Ishikawa (cell line): ENCODE data around the gene THRB.

Source experiments
- CEBPB ChIP-seq: IDR thresholded peaks from 2 replicates; pipeline ENCODE4 v1.6.1; 2012
- CREB1 ChIP-seq: IDR thresholded peaks from 2 replicates; pipeline ENCODE4 v1.6.1; 2012; ENCODE audit warnings: low read depth
- FOXM1 ChIP-seq: IDR thresholded peaks from 2 replicates; pipeline ENCODE4 v1.6.1; 2012; ENCODE audit warnings: low read depth, borderline replicate concordance
- NFIC ChIP-seq: IDR thresholded peaks from 2 replicates; pipeline ENCODE4 v1.6.1; 2012
- RAD21 ChIP-seq: IDR thresholded peaks from 2 replicates; pipeline ENCODE4 v1.6.1; 2012; ENCODE audit warnings: low read depth
- TCF12 ChIP-seq: IDR thresholded peaks from 2 replicates; pipeline ENCODE4 v1.6.1; 2012; ENCODE audit warnings: low read depth
- YY1 ChIP-seq: IDR thresholded peaks from 2 replicates; pipeline ENCODE4 v1.6.1; 2012; ENCODE audit warnings: low read depth
- TF ChIP-seq, protein P1 (sequence below): IDR thresholded peaks from 2 replicates; pipeline ENCODE4 v1.6.1; 2012

DNA sequence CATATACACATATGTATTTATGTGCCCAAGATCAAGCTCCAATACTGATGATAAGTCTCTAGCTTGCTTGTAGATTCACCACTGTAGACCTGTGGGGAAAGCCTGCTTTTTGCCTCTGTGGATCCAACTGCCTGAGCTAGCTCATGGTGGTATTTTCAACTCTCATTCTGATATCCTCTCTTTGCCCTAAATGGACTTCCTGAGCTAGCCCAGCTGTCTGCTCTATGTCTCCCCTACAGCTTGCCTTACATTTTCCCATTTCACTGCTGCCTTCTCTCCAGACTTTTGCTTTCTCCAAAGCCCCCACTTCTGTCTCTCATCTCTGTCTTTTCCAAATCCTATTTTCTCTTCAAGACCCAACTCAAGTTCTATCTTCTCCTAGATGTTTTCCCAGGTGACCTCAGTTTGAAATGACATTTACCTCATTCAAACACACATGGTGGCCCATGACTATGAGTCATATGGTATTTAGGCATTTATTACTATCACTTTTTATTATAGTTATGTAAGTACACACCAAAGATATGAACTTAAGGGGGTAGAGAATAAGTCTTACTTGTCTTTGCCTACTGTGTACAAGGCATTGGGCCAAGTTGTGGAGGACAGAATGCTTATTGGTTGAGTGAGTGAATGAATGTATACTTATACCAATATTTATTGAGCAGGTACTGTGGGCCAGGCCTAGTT lies 357.9 kb downstream of the THRB start:
- no peak for TF ChIP-seq CEBPB
- TF ChIP-seq FOXM1 = no peak
- TF ChIP-seq YY1 = no peak
- no peak for TF ChIP-seq TCF12
- no peak for TF ChIP-seq NFIC
- TF ChIP-seq, protein P1, sequence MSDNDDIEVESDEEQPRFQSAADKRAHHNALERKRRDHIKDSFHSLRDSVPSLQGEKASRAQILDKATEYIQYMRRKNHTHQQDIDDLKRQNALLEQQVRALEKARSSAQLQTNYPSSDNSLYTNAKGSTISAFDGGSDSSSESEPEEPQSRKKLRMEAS = no peak
- TF ChIP-seq RAD21 = no peak
- TF ChIP-seq CREB1 = no peak
